ENCODE measurements around the gene CATSPER3. TPM values are rescaled to one million over a fixed set of nuclear protein-coding genes. Genes with fewer than 3 reads are reported as not detected.

CATSPER3 gene
- polyA plus RNA-seq, 2 of the 4 experiments (the other 2 are of a cell fraction), result 0.41 to 0.74 TPM

GRCh38 chr5:134920848-134921575 is 46.7 kb upstream of the CATSPER3 start:
- no peak for TF ChIP-seq NFE2L2 (conservative IDR thresholded peaks at IDR 0.05; ENCODE audit: low read length)
- FAIRE-seq, result no peak
- CTCF ChIA-PET, result interaction anchor here (1.1 to 7.6 kb wide), 7 partner anchors 7 to 411 kb away, joined by 3 to 60 read pairs (median 5); partner anchors contain the start of gene PCBD2
- no peak overlapping the region for H3K4me3 ChIP-seq
- POLR2A ChIA-PET, result no interaction called here
- H3K27ac ChIP-seq, result no peak overlapping the region
- WGBS (ENCODE audit: missing lambda C conversion rate), result 96% methylated on average over 9 of the region's 9 CpGs
- no peaks in the 10 kb centered on the region for H3K9me3 ChIP-seq
- no peaks in the 10 kb centered on the region for H3K4me1 ChIP-seq
- H3K4me2 ChIP-seq, result no peak overlapping the region
- no peak for ATAC-seq
- no peak for DNase-seq (ENCODE audit: low read depth in 1 of 2, low spot score in 1 of 2)

- ChIA-PET CTCF (interaction anchor here (0.6 to 1.2 kb wide), 2 partner anchors 36 to 259 kb away, joined by 3 read pairs; no protein-coding TSS in a partner anchor), POLR2A (no interaction called here)
- WGBS (ENCODE audit: missing lambda C conversion rate), result 92% methylated on average over 3 of the region's 3 CpGs
- Histone ChIP-seq H3K4me3 (no peak overlapping the region), H3K27ac (no peak overlapping the region), H3K4me2 (no peak overlapping the region), H3K4me1 (no peaks in the 10 kb centered on the region), H3K9me3 (no peaks in the 10 kb centered on the region)
- no peak for TF ChIP-seq HEYL (CRISPR knock-in tag; IDR thresholded peaks at IDR 0.05)
- TF ChIP-seq REST (IDR thresholded peaks at IDR 0.05), result no peak
- TF ChIP-seq RAD21 (conservative IDR thresholded peaks at IDR 0.05 in 1 of 2, IDR thresholded peaks at IDR 0.05 in 1 of 2), result no peak
- TF ChIP-seq CHD4 (IDR thresholded peaks at IDR 0.05; ENCODE audit: borderline replicate concordance), result no peak
- TF ChIP-seq EP300 (IDR thresholded peaks at IDR 0.05), result no peak
- TF ChIP-seq MAZ (IDR thresholded peaks at IDR 0.05; ENCODE audit: borderline replicate concordance, low read depth, low read length), result no peak
- no peak for TF ChIP-seq ZSCAN20 (CRISPR knock-in tag; IDR thresholded peaks at IDR 0.05)
- TF ChIP-seq ATOH8 (CRISPR knock-in tag; IDR thresholded peaks at IDR 0.05; ENCODE audit: low read depth), result no peak
- TF ChIP-seq GATA3 (IDR thresholded peaks at IDR 0.05; ENCODE audit: borderline replicate concordance), result no peak
- no peak for ATAC-seq
- no peak for DNase-seq (ENCODE audit: low read depth in 1 of 2, low spot score in 1 of 2)
- no peak for FAIRE-seq
Observed at GRCh38 chr5:134932508-134932907, 35.2 kb upstream of the CATSPER3 start.

GRCh38 chr5:134934202-134934601 is 33.5 kb upstream of the CATSPER3 start:
- no peaks in the 10 kb centered on the region for H3K9me3 ChIP-seq
- H3K27ac ChIP-seq, result no peak overlapping the region
- FAIRE-seq, result no peak
- no peaks in the 10 kb centered on the region for H3K4me1 ChIP-seq
- WGBS (ENCODE audit: missing lambda C conversion rate), result 82% methylated on average over 5 of the region's 5 CpGs
- no peak overlapping the region for H3K4me2 ChIP-seq
- no peak for ATAC-seq
- ChIA-PET POLR2A (no interaction called here), CTCF (no interaction called here)
- no peak overlapping the region for H3K4me3 ChIP-seq
- DNase-seq (ENCODE audit: low read depth in 1 of 2, low spot score in 1 of 2), result no peak
- TF ChIP-seq MAZ (IDR thresholded peaks at IDR 0.05; ENCODE audit: borderline replicate concordance, low read depth, low read length) (no peak), RCOR1 (IDR thresholded peaks at IDR 0.05; ENCODE audit: low read depth, low read length) (no peak), MYC (IDR thresholded peaks at IDR 0.05; ENCODE audit: borderline replicate concordance, low read length) (no peak), MAX (IDR thresholded peaks at IDR 0.05) (no peak), SREBF2 (IDR thresholded peaks at IDR 0.05) (no peak), ZC3H11A (IDR thresholded peaks at IDR 0.05) (no peak), RAD21 (conservative IDR thresholded peaks at IDR 0.05 in 1 of 2, IDR thresholded peaks at IDR 0.05 in 1 of 2) (no peak), JUNB (IDR thresholded peaks at IDR 0.05) (no peak), HES2 (IDR thresholded peaks at IDR 0.05) (no peak), BCL3 (IDR thresholded peaks at IDR 0.05) (no peak)
